Fibroblast of the aortic adventitia (primary cell): Measurements from ENCODE around the gene SLC22A25. TPM values are rescaled to one million over a fixed set of nuclear protein-coding genes. Genes with fewer than 3 reads are reported as not detected.

Experiments used
- DNase-seq: peaks from one replicate; pipeline ENCODE4 v3.0.0-alpha.2; 2010; ENCODE audit warnings: low read depth
- H3K4me3 ChIP-seq: 2 replicates; pipeline ENCODE4 v1.5.1; 2011; ENCODE audit warnings: low read depth, mild to moderate bottlenecking, control low read depth, low read length, moderate library complexity
- total RNA-seq: library from RNA; depleted of rRNA; stranded (reverse); fragments of >200 nt; gene quantifications from 2 replicates; pipeline ENCODE4 v1.2.3, GENCODE V29; 2012; ENCODE audit warnings: low replicate concordance
- TF ChIP-seq, protein P1 (sequence below): IDR thresholded peaks from 2 replicates; pipeline ENCODE4 v1.5.1; 2011; ENCODE audit warnings: mild to moderate bottlenecking, low read length, control low read depth, inconsistent platforms; ENCODE audit not compliant: insufficient read depth

The SLC22A25 gene
- not detected in 2 replicates for total RNA-seq

DNA sequence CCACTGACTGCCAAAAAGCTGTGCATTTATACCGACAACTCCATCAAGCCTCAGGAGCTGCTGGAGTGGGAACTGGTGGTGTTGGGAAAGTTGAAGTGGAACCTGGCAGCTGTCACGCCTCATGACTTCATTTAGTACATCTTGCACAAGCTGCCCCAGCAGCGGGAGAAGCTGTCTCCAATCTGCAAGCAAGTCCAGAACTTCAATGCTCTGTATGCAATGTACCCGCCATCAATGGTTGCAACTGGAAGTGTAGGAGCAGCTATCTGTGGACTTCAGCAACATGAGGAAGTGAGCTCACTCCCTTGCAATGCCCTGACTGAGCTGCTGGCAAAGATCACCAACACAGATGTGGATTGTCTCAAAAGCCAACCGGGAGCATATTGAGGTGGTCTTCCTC lies at the start of gene SLC22A25:
TSS of gene SLC22A25 (minus strand) at position 67 of the 400 bp plus-strand sequence. CDS start 13,947 bp downstream, outside the sequence.
- peak; percentile 22 for DNase-seq
- H3K4me3 ChIP-seq, result no peak within 1 kb of the TSS
- TF ChIP-seq, protein P1, sequence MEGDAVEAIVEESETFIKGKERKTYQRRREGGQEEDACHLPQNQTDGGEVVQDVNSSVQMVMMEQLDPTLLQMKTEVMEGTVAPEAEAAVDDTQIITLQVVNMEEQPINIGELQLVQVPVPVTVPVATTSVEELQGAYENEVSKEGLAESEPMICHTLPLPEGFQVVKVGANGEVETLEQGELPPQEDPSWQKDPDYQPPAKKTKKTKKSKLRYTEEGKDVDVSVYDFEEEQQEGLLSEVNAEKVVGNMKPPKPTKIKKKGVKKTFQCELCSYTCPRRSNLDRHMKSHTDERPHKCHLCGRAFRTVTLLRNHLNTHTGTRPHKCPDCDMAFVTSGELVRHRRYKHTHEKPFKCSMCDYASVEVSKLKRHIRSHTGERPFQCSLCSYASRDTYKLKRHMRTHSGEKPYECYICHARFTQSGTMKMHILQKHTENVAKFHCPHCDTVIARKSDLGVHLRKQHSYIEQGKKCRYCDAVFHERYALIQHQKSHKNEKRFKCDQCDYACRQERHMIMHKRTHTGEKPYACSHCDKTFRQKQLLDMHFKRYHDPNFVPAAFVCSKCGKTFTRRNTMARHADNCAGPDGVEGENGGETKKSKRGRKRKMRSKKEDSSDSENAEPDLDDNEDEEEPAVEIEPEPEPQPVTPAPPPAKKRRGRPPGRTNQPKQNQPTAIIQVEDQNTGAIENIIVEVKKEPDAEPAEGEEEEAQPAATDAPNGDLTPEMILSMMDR, result no peak

DNA sequence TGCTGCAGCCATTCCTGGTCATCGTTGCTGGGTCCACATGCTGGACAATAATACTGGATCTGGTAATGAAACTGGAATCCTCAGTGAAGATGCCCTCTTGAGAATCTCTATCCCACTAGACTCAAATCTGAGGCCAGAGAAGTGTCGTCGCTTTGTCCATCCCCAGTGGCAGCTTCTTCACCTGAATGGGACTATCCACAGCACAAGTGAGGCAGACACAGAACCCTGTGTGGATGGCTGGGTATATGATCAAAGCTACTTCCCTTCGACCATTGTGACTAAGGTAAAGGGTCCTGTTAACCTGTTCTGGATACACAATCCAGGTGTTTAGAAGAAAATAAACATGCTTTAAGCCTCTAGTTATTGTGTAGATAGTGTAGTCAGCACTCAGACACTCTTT lies 46.9 kb upstream of the SLC22A25 start:
- no peak overlapping the region for H3K4me3 ChIP-seq
- DNase-seq, result no peak
- TF ChIP-seq, protein P1, result no peak

DNA sequence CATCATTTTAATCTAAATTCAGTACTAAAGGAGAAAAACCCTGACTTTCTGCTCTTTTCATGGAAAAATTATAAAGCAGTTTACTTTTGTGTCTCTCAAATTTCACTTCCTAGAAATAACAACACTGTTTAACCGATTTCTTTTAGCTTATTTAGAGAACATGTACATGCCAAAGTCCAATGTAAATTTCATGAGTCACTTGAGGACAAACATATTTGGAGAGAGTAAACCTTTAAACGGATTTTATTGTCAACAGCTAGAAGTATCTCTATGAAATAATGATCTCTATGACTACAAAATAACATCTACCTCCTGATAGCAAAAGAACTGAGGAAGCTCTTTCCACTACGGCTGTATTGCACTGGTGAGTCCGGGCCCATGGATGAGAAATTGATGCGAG lies 46.3 kb upstream of the SLC22A25 start:
- TF ChIP-seq, protein P1, result no peak
- no peak for DNase-seq
- no peak overlapping the region for H3K4me3 ChIP-seq

DNA sequence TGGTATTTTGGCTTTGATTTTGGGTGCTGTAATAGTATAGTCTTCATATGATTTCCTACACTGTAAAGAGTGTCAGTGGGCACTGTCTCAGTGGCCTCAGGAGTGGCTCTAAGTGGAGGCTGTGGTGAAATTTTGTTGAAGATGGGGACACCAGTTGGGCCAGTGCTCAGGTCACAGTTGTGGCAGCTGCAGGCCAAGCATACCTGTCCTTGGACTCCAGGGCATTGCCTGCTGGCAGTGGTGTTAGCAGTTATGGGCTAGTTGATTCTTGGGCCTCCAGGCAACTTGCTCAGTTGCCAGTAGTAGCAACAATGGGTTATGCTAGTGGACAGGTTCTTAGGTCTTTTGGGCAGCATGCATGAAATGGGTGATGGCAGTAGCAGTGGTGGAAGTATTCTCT lies 39.2 kb upstream of the SLC22A25 start:
- TF ChIP-seq, protein P1, result no peak
- no peak overlapping the region for H3K4me3 ChIP-seq
- DNase-seq, result no peak

DNA sequence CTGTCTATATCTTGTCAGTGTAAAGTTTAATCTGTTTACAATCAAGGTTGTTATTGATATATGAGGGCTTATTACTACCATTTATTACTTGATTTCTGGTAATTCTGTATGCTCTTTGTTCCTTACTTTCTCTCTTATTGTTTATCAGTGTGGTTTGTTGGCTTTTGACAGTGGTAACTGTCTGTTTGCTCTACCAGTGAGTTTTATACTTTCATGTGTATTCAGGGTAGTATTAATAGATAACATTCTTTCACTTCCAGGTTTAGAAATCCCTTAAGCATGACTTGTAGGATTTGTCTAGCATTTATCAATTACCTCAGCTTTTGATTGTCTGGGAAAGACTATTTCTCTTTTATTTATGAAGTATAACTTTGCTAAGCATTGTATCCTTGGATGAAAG lies 37.5 kb upstream of the SLC22A25 start:
- H3K4me3 ChIP-seq, result no peak overlapping the region
- TF ChIP-seq, protein P1, result no peak

DNA sequence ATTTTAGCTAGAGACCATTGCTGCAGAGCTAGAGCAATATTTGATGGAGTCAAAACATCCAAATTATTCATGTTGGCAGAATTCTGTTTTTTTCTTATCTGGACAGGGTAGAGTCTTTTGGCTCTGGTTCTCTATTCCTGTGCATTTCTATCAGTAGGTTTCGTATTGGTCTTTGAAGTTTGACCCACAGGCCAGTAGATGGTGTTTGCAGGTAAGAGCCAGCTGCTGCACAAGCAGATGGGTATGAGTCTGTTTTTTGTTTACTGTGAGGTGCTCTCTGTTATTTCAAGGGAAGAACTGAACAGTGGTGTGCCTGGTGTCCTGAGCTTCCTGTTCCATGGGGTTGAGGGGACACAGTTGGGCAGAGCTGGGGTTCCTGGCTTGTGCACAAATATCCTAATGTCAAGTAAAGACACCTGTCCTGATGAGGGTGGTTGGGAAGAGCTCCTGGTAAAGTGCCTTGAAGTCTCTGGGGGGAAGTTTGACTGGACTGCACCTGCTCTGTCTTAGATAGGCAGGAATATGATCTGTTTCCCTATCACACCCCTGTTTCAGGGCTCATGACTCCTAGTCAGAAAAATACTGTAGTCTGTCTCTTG lies 34.0 kb upstream of the SLC22A25 start:
- H3K4me3 ChIP-seq, result no peak overlapping the region
- DNase-seq, result no peak
- TF ChIP-seq, protein P1, result no peak

More for the DNA sequence above, 37.5 kb upstream of the SLC22A25 start:
- no peak for DNase-seq

DNA sequence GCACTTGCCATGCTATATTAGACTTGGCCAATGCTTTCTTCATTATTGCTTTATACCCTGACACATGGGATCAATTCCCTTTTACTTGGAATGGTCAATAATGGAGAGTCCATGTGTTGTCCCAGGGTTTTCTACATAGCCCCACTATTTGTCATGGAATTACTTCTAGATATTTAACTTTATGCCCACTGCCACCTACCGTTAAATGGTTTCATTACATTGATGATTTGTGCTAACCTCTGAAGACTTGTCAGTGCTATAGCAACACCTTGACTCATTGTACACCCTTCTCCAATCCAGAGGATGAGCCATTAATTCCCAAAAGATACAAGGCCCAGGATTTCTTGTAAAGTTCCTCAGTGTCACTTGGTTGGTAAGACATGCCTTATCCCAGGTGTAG lies 31.4 kb upstream of the SLC22A25 start:
- H3K4me3 ChIP-seq, result no peak overlapping the region
- TF ChIP-seq, protein P1, result no peak
- DNase-seq, result no peak
